ENCODE data around the gene NUP88. TPM values are rescaled to one million over a fixed set of nuclear protein-coding genes. Genes with fewer than 3 reads are reported as not detected.

The NUP88 gene
- total RNA-seq, 2 experiments from 2014 or later: 129 to 142 TPM

DNA sequence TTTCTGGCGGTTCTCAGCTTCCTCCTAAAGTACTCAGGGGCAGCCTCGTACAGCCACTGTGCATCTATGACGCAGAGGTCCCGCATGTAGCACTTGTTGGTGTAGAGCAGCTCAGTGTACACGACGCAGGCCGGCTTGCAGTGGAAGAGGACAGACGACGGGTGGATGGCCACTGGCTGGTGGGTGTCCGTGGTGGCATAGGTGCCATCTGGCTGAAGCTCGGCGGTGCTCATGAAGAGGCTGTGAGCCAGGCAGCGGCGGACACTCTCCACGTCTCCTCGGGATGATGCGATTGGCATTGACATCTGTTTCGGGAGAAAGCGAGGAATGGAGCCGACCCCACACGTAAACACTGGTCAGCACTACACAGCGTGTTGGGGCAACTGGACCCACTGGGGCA is 24.7 kb upstream of the NUP88 start:
- POLR2A ChIA-PET: no interaction called here
- Histone ChIP-seq H3K9me3 (ENCODE audit: control insufficient read depth in 1 of 2, insufficient read depth in 1 of 2, low read length in 2 of 2) (no peaks in the 10 kb centered on the region), H3K27me3 (ENCODE audit: control insufficient read depth in 1 of 2, insufficient read depth in 2 of 2, low read length in 2 of 2) (no peaks in the 10 kb centered on the region), H3K27ac (ENCODE audit: low read depth in 1 of 2, low read length in 2 of 2) (no peak overlapping the region), H3K36me3 (ENCODE audit: insufficient read depth, low read length) (peaks cover 44% of the 10 kb centered on the region), H3K4me1 (ENCODE audit: insufficient read depth, low read length) (peaks cover 8% of the 10 kb centered on the region), H3K4me3 (ENCODE audit: low read length) (no peak overlapping the region)
- Mint-ChIP-seq H3K9me3 (no peaks in the 10 kb centered on the region), H3K27me3 (no peaks in the 10 kb centered on the region), H3K4me1 (ENCODE audit: low read depth) (peaks cover 8% of the 10 kb centered on the region), H3K36me3 (ENCODE audit: low read depth) (peaks cover 59% of the 10 kb centered on the region), H3K27ac (no peak overlapping the region), H3K4me3 (no peak overlapping the region)
- TF ChIP-seq, protein P1, sequence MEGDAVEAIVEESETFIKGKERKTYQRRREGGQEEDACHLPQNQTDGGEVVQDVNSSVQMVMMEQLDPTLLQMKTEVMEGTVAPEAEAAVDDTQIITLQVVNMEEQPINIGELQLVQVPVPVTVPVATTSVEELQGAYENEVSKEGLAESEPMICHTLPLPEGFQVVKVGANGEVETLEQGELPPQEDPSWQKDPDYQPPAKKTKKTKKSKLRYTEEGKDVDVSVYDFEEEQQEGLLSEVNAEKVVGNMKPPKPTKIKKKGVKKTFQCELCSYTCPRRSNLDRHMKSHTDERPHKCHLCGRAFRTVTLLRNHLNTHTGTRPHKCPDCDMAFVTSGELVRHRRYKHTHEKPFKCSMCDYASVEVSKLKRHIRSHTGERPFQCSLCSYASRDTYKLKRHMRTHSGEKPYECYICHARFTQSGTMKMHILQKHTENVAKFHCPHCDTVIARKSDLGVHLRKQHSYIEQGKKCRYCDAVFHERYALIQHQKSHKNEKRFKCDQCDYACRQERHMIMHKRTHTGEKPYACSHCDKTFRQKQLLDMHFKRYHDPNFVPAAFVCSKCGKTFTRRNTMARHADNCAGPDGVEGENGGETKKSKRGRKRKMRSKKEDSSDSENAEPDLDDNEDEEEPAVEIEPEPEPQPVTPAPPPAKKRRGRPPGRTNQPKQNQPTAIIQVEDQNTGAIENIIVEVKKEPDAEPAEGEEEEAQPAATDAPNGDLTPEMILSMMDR (IDR thresholded peaks at IDR 0.05): no peak
- CTCF ChIA-PET: no interaction called here
- intact Hi-C loops (cut with DNase I, micrococcal nuclease): loop anchor here in 1 of 2 experiments (10.0 kb wide), 1 partner anchor 981 kb away; no protein-coding TSS in a partner anchor
- DNase-seq (no peak), ATAC-seq (ENCODE audit: poor library complexity) (no peak)

DNA sequence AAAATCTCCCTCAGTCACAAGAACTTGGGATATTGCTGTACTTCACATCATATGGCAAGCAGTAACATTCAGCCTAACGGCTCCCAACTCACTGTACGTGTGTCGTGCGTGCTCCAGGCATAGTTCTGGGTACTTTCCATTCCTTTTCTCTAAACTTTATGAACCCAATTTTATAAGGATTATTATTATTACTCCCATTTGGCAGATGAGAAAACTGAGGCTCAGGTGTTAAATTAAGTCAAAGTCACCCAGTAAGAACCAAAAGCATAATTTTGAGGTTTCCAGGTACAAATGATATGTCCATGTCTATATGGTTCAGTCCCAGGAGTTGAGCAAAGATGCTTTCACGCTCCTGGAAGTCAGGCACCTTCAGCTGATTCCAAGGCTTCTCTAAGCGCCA is 24.3 kb upstream of the NUP88 start:
- intact Hi-C loops (cut with DNase I, micrococcal nuclease): loop anchor here in 1 of 2 experiments (10.0 kb wide), 1 partner anchor 981 kb away; no protein-coding TSS in a partner anchor
- Histone ChIP-seq H3K36me3 (ENCODE audit: insufficient read depth, low read length) (peaks cover 40% of the 10 kb centered on the region), H3K9me3 (ENCODE audit: control insufficient read depth in 1 of 2, insufficient read depth in 1 of 2, low read length in 2 of 2) (no peaks in the 10 kb centered on the region), H3K27me3 (ENCODE audit: control insufficient read depth in 1 of 2, insufficient read depth in 2 of 2, low read length in 2 of 2) (no peaks in the 10 kb centered on the region), H3K27ac (ENCODE audit: low read depth in 1 of 2, low read length in 2 of 2) (no peak overlapping the region), H3K4me1 (ENCODE audit: insufficient read depth, low read length) (peaks cover 10% of the 10 kb centered on the region), H3K4me3 (ENCODE audit: low read length) (no peak overlapping the region)
- H3K36me3 Mint-ChIP-seq (ENCODE audit: low read depth): peaks cover 54% of the 10 kb centered on the region
- peaks cover 10% of the 10 kb centered on the region for H3K4me1 Mint-ChIP-seq (ENCODE audit: low read depth)
- DNase-seq (no peak), ATAC-seq (ENCODE audit: poor library complexity) (no peak)
- no peak overlapping the region for H3K27ac Mint-ChIP-seq
- TF ChIP-seq, protein P1 (IDR thresholded peaks at IDR 0.05): no peak
- POLR2A ChIA-PET: no interaction called here
- no peaks in the 10 kb centered on the region for H3K9me3 Mint-ChIP-seq
- no peak overlapping the region for H3K4me3 Mint-ChIP-seq
- CTCF ChIA-PET: no interaction called here
- no peaks in the 10 kb centered on the region for H3K27me3 Mint-ChIP-seq

DNA sequence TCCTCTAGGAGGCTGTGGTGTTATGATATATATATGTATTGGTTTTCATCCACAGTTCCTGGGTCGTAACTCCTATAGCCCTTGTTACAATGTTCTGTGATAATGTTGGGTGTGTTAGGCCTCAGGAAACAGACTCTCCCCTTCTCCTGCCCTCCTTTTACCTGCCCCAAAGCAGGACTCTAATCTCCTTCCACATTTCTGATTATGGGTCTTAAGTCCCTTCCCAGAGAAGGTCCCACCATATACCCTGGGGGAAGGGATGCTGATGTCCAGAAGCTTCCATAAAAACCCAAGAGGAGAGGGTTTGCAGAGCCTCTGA is 19.9 kb upstream of the NUP88 start:
- Histone ChIP-seq H3K9me3 (ENCODE audit: control insufficient read depth in 1 of 2, insufficient read depth in 1 of 2, low read length in 2 of 2) (no peaks in the 10 kb centered on the region), H3K27me3 (ENCODE audit: control insufficient read depth in 1 of 2, insufficient read depth in 2 of 2, low read length in 2 of 2) (no peaks in the 10 kb centered on the region), H3K4me1 (ENCODE audit: insufficient read depth, low read length) (peaks cover 33% of the 10 kb centered on the region), H3K4me3 (ENCODE audit: low read length) (peak overlapping the region; percentile 70), H3K36me3 (ENCODE audit: insufficient read depth, low read length) (peaks cover 36% of the 10 kb centered on the region), H3K27ac (ENCODE audit: low read depth in 1 of 2, low read length in 2 of 2) (peak overlapping the region; percentile 71 to 74)
- intact Hi-C loops (cut with DNase I, micrococcal nuclease): loop anchor here (1.0 to 10.0 kb wide), 5 partner anchors 29 to 242 kb away; partner anchors contain the start of genes DHX33 (in 1 of the 2) and RABEP1 (in 1 of the 2)
- H3K4me3 Mint-ChIP-seq: peak overlapping the region; percentile 89
- peaks cover 35% of the 10 kb centered on the region for H3K4me1 Mint-ChIP-seq (ENCODE audit: low read depth)
- DNase-seq: no peak
- TF ChIP-seq, protein P1 (IDR thresholded peaks at IDR 0.05): no peak
- ChIA-PET CTCF (interaction anchor here (0.6 to 2.8 kb wide), 30 partner anchors 9 to 1770 kb away, joined by 3 to 48 read pairs (median 5); partner anchors contain the start of genes DERL2, DHX33, EMC6 and MIS12), POLR2A (interaction anchor here (0.6 to 2.8 kb wide), 6 partner anchors 20 to 247 kb away, joined by 3 to 37 read pairs (median 6); partner anchors contain the start of genes DERL2, DHX33, MIS12 and NLRP1)
- no peak for ATAC-seq (ENCODE audit: poor library complexity)
- no peaks in the 10 kb centered on the region for H3K27me3 Mint-ChIP-seq
- H3K36me3 Mint-ChIP-seq (ENCODE audit: low read depth): peaks cover 47% of the 10 kb centered on the region
- H3K9me3 Mint-ChIP-seq: no peaks in the 10 kb centered on the region
- peak overlapping the region; percentile 86 for H3K27ac Mint-ChIP-seq
